DOHH2 (cell line): Measurements from ENCODE around the gene BLOC1S5.

ENCODE experiments used
- EZH2phosphoT487 ChIP-seq: fragments of 200-600 bp; sonication (generic); IDR thresholded peaks from 2 replicates; pipeline ENCODE4 v1.6.1; 2017; ENCODE audit warnings: borderline replicate concordance, mild to moderate bottlenecking, antibody characterized with exemption, low read length, moderate library complexity, mixed read lengths
- TF ChIP-seq, protein P1 (sequence below): fragments of 200-600 bp; sonication (generic); IDR thresholded peaks from one replicate; pipeline ENCODE4 v1.5.1; 2014; ENCODE audit warnings: antibody characterized with exemption, mild to moderate bottlenecking, low read depth, low read length; ENCODE audit not compliant: poor library complexity, severe bottlenecking

DNA sequence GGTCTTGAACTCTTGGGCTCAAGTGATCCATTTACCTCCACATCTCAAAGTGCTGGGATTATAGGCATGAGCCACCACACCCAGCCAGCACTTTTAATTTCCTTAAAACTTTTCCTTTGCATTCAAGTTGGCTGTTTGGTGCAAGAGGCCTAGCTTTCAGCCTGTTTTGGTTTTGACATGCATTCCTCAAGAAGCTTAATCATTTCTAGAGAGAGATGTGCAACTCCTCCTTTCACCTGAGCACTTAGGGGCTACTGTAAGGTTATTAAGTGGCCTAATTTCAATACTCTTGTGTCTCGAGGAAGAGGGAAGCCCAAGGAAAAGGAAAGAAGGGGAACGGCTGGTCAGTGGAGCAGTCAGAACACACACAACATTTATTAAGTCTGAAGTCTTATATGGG is 13.8 kb upstream of the BLOC1S5 start:
- TF ChIP-seq, protein P1, sequence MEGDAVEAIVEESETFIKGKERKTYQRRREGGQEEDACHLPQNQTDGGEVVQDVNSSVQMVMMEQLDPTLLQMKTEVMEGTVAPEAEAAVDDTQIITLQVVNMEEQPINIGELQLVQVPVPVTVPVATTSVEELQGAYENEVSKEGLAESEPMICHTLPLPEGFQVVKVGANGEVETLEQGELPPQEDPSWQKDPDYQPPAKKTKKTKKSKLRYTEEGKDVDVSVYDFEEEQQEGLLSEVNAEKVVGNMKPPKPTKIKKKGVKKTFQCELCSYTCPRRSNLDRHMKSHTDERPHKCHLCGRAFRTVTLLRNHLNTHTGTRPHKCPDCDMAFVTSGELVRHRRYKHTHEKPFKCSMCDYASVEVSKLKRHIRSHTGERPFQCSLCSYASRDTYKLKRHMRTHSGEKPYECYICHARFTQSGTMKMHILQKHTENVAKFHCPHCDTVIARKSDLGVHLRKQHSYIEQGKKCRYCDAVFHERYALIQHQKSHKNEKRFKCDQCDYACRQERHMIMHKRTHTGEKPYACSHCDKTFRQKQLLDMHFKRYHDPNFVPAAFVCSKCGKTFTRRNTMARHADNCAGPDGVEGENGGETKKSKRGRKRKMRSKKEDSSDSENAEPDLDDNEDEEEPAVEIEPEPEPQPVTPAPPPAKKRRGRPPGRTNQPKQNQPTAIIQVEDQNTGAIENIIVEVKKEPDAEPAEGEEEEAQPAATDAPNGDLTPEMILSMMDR: no peak
- no peak for TF ChIP-seq EZH2phosphoT487
